RWPE2 (cell line): Measurements from ENCODE around the gene ALKBH7.
"Not testable (repeated sequence)": the region's sequence is repeated elsewhere in the genome, so short reads cannot be mapped to it uniquely, and the experiment has no call there.

Experiments
- ATAC-seq: fragments of 200-7000 bp; cut with Tn5 transposase; 3 replicates; pipeline ENCODE4 v1.9.1; 2021; ENCODE audit warnings: low read depth
- DNase-seq: peaks from one replicate; pipeline ENCODE4 v3.0.0-alpha.2; 2020; ENCODE audit warnings: low spot score
- H3K27ac ChIP-seq: fragments of 450-650 bp; 2 replicates; pipeline ENCODE4 v1.5.1; 2017; ENCODE audit warnings: mild to moderate bottlenecking; ENCODE audit not compliant: poor library complexity, severe bottlenecking
- H3K27me3 ChIP-seq: fragments of 250-450 bp; sonication (Bioruptor Pico); 2 replicates; pipeline ENCODE4 v1.5.1; 2021; ENCODE audit warnings: mild to moderate bottlenecking, moderate library complexity; ENCODE audit not compliant: insufficient read depth, poor library complexity, severe bottlenecking
- H3K36me3 ChIP-seq: fragments of 250-450 bp; sonication (Bioruptor Pico); 2 replicates; pipeline ENCODE4 v1.5.1; 2020; ENCODE audit warnings: low read depth, mild to moderate bottlenecking, moderate library complexity
- H3K4me1 ChIP-seq: fragments of 250-450 bp; sonication (Bioruptor Pico); 2 replicates; pipeline ENCODE4 v1.5.1; 2021; ENCODE audit warnings: mild to moderate bottlenecking, moderate library complexity; ENCODE audit not compliant: insufficient read depth, poor library complexity, severe bottlenecking
- H3K4me3 ChIP-seq: fragments of 250-450 bp; sonication (Bioruptor Pico); 2 replicates; pipeline ENCODE4 v1.5.1; 2021; ENCODE audit warnings: mild to moderate bottlenecking, moderate library complexity; ENCODE audit not compliant: severe bottlenecking
- H3K9me3 ChIP-seq: fragments of 250-450 bp; sonication (Bioruptor Pico); 2 replicates; pipeline ENCODE4 v1.5.1; 2021; ENCODE audit warnings: mild to moderate bottlenecking, moderate library complexity; ENCODE audit not compliant: severe bottlenecking
- TF ChIP-seq, protein P1 (sequence below): fragments of 450-650 bp; IDR thresholded peaks from one replicate; pipeline ENCODE4 v1.5.1; 2017; ENCODE audit warnings: mild to moderate bottlenecking, moderate library complexity; ENCODE audit not compliant: poor library complexity, severe bottlenecking

Gene ALKBH7

DNA sequence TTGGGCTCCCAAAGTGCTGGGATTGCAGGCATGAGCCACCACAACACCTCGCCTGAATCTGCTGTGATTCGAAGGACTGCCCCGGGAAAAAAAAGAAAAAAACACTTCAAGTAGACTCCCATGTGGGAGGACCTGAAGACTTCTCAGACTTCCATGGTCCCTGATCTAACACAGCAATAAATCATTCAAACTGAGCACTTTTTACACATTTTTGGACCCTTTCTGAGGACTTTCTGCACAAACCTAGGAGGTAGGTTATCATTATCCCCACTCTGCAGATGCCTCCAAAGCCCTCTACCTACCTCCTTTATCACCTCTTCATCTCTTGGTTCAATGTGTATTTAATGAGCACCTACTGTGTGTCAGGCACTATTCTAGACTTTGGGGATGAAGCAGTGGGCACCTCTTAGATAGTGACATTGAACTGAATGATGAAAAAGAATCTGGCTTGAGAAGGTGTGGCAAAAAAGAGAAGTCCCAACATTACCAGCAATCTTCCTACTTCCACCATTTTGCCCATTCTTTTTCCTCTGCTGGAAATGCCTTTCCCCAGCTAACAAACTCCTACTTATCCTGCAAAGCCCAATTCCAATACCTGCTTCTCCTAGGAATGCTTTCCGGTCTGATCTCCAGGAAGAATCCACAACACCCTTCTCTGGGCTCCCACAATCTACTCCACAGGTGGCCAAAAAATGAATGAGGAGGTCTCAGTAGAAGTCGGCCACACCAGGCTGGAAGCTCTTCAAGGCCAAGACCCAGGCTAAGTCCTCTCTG, 12.8 kb upstream of the ALKBH7 start:
- TF ChIP-seq, protein P1, sequence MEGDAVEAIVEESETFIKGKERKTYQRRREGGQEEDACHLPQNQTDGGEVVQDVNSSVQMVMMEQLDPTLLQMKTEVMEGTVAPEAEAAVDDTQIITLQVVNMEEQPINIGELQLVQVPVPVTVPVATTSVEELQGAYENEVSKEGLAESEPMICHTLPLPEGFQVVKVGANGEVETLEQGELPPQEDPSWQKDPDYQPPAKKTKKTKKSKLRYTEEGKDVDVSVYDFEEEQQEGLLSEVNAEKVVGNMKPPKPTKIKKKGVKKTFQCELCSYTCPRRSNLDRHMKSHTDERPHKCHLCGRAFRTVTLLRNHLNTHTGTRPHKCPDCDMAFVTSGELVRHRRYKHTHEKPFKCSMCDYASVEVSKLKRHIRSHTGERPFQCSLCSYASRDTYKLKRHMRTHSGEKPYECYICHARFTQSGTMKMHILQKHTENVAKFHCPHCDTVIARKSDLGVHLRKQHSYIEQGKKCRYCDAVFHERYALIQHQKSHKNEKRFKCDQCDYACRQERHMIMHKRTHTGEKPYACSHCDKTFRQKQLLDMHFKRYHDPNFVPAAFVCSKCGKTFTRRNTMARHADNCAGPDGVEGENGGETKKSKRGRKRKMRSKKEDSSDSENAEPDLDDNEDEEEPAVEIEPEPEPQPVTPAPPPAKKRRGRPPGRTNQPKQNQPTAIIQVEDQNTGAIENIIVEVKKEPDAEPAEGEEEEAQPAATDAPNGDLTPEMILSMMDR, result no peak
- Histone ChIP-seq H3K27ac (no peak overlapping the region), H3K27me3 (no peaks in the 10 kb centered on the region), H3K36me3 (peaks cover 13% of the 10 kb centered on the region), H3K4me3 (no peak overlapping the region), H3K9me3 (no peaks in the 10 kb centered on the region), H3K4me1 (no peaks in the 10 kb centered on the region)
- DNase-seq (no peak), ATAC-seq (no peak)

DNA sequence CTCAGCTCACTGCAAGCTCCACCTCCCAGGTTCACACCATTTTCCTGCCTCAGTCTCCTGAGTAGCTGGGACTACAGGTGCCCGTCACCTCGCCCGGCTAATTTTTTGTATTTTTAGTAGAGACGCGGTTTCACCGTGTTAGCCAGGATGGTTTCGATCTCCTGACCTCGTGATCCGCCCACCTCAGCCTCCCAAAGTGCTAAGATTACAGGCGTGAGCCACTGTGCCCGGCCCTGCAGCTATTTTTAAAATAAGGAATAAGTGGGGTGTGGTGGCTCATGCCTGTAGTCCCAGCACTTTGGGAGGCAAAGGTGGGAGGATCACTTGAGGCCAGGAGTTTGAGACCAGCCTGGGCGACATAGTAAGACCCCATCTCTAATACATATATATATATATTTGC, 12.1 kb upstream of the ALKBH7 start:
- ATAC-seq, H3K9me3 ChIP-seq, H3K4me3 ChIP-seq, H3K27ac ChIP-seq, H3K27me3 ChIP-seq, DNase-seq, H3K4me1 ChIP-seq: not testable (repeated sequence)
- H3K36me3 ChIP-seq, result peaks cover 19% of the 10 kb centered on the region

DNA sequence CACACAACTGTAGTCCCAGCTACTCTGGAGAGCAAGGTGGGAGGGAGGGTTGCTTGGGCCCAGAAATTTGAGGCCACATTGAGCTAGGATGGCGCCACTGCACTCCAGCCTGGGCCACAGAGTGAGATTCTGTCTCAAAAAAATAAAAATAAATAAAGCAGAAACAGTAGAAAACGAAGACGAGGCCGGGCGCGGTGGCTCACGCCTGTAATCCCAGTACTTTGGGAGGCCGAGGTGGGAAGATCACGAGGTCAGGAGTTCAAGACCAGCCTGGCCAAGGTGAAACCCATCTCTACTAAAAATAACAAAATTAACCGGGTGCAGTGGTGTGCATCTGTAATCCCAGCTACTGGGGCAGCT, 11.8 kb upstream of the ALKBH7 start:
- peak overlapping the region; percentile 84 for H3K4me3 ChIP-seq
- H3K36me3 ChIP-seq, result peaks cover 23% of the 10 kb centered on the region
- H3K4me1 ChIP-seq, ATAC-seq, H3K9me3 ChIP-seq, H3K27ac ChIP-seq, DNase-seq, H3K27me3 ChIP-seq: not testable (repeated sequence)

DNA sequence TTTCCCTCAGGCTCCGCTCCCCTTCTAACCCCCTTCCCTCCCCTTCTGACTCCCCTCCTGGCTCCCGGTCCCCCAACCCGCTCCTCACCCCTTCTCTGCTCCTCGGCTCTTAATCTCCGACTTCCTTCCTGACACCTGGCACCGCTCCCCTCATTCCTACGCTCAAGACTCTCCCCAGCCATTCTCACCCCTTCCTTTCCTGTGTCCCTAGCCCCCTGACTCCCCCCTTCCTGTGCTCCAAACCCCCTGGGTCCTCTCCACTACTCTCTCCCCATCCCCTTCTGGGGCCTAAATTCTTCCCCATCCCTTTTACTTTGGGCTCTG, 10.6 kb upstream of the ALKBH7 start:
- Histone ChIP-seq H3K4me1 (no peaks in the 10 kb centered on the region), H3K27me3 (no peaks in the 10 kb centered on the region), H3K4me3 (peak overlapping the region; percentile 84), H3K27ac (peak overlapping the region; percentile 61), H3K9me3 (no peaks in the 10 kb centered on the region), H3K36me3 (peaks cover 35% of the 10 kb centered on the region)
- peak; percentile 21; the same call in 1 of the 3 replicates for ATAC-seq
- no peak for DNase-seq
- TF ChIP-seq, protein P1, result no peak

DNA sequence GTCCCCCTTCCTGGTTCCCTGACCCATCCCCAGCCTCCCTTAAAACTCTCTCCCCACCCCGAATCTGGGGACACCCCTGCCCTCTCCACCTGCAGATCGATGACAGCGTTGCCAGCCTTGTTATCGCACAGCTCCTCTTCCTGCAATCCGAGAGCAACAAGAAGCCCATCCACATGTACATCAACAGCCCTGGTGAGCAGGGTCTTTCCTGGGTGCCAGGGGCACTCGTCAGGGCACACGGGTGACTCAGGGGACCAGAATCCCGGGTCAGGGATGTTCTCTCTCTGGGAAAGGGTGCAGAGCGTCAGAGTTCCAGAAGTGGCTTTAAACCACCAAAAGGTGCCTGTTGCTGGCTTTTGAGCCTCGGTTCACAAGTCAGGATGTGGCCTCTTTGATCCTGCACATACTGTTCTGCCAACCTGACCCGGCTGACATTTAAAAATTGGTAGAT, 10.2 kb upstream of the ALKBH7 start:
- H3K4me3 ChIP-seq, result peak overlapping the region; percentile 84
- no peak for DNase-seq
- H3K9me3 ChIP-seq, result no peaks in the 10 kb centered on the region
- peaks cover 36% of the 10 kb centered on the region for H3K36me3 ChIP-seq
- ATAC-seq, result no peak
- TF ChIP-seq, protein P1, result no peak
- H3K4me1 ChIP-seq, result no peaks in the 10 kb centered on the region
- H3K27ac ChIP-seq, result peak overlapping the region; percentile 61
- no peaks in the 10 kb centered on the region for H3K27me3 ChIP-seq

DNA sequence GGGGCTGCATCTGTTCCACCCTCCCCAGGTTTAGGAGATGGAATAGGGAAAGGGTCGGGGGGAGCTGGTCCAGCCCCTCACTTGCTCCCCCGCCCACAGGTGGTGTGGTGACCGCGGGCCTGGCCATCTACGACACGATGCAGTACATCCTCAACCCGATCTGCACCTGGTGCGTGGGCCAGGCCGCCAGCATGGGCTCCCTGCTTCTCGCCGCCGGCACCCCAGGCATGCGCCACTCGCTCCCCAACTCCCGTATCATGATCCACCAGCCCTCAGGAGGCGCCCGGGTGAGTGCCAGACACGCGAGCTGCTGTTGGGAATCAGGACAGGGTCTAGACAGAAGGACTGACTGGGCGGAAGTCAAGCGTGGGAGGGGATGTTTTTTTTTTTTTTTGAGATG, 8.2 kb upstream of the ALKBH7 start:
- Histone ChIP-seq H3K4me3 (no peak overlapping the region), H3K4me1 (no peaks in the 10 kb centered on the region), H3K36me3 (peaks cover 36% of the 10 kb centered on the region), H3K9me3 (no peaks in the 10 kb centered on the region), H3K27ac (no peak overlapping the region), H3K27me3 (no peaks in the 10 kb centered on the region)
- ATAC-seq (no peak), DNase-seq (no peak)
- TF ChIP-seq, protein P1, result no peak
